Large intestine (tissue), 12 donors: ENCODE data around the gene SHISAL2B. TPM values are rescaled to one million over a fixed set of nuclear protein-coding genes. Genes with fewer than 3 reads are reported as not detected.
"Not testable (repeated sequence)": the region's sequence is repeated elsewhere in the genome, so short reads cannot be mapped to it uniquely, and the experiment has no call there.

Source experiments
- DNase-seq, 2 donors: peaks; one replicate each; pipeline versions ENCODE4 v3.0.0 to v3.0.0-alpha.2; 2013
- H3K27ac ChIP-seq: one replicate; pipeline ENCODE4 v1.5.1; 2013; ENCODE audit warnings: low read length
- H3K27me3 ChIP-seq: 2 replicates; pipeline ENCODE4 v1.6.1; 2013; ENCODE audit warnings: low read length; ENCODE audit not compliant: control insufficient read depth, insufficient read depth
- H3K36me3 ChIP-seq: 2 replicates; pipeline ENCODE4 v1.6.1; 2013; ENCODE audit warnings: low read length; ENCODE audit not compliant: control insufficient read depth, insufficient read depth
- H3K4me1 ChIP-seq: one replicate; pipeline ENCODE4 v1.6.1; 2013; ENCODE audit warnings: low read length; ENCODE audit not compliant: control insufficient read depth, insufficient read depth
- H3K4me3 ChIP-seq: one replicate; pipeline ENCODE4 v1.5.1; 2013; ENCODE audit warnings: low read length
- H3K9me3 ChIP-seq: one replicate; pipeline ENCODE4 v1.6.1; 2013; ENCODE audit warnings: mild to moderate bottlenecking, low read depth, low read length, moderate library complexity; ENCODE audit not compliant: control insufficient read depth
- WGBS: methylation state at CpG from one replicate; pipeline ENCODE4 v1.1.5; 2013; ENCODE audit warnings: low lambda C conversion rate; ENCODE audit not compliant: insufficient coverage; 5-methylcytosine and 5-hydroxymethylcytosine counted together
- long read RNA-seq, 11 donors: transcript quantifications; one replicate each; lab custom pipeline, GENCODE V29; 2026
- polyA plus RNA-seq: library from polyadenylated mRNA; unstranded; fragments of 120-200 nt; gene quantifications from one replicate; pipeline ENCODE4 v1.2.1, GENCODE V29; 2013

The SHISAL2B gene
- 0.06 TPM for polyA plus RNA-seq
- long read RNA-seq, donor 1 = 0 reads
- long read RNA-seq, donor 2 = 0 reads
- long read RNA-seq, donor 3 = 0 reads
- long read RNA-seq, donor 4 = 0 reads
- long read RNA-seq, donor 5 = 0 reads
- long read RNA-seq, donor 6 = 0 reads
- long read RNA-seq, donor 7 = 0 reads
- long read RNA-seq, donor 8 = 0 reads
- long read RNA-seq, donor 9 = 0 reads
- long read RNA-seq, donor 10 = 0 reads
- long read RNA-seq, donor 11, partial matches to known transcripts = 0 of 1 reads
- long read RNA-seq, donor 11, other reads (novel, unspliced or antisense) = 0 of 1 reads

DNA sequence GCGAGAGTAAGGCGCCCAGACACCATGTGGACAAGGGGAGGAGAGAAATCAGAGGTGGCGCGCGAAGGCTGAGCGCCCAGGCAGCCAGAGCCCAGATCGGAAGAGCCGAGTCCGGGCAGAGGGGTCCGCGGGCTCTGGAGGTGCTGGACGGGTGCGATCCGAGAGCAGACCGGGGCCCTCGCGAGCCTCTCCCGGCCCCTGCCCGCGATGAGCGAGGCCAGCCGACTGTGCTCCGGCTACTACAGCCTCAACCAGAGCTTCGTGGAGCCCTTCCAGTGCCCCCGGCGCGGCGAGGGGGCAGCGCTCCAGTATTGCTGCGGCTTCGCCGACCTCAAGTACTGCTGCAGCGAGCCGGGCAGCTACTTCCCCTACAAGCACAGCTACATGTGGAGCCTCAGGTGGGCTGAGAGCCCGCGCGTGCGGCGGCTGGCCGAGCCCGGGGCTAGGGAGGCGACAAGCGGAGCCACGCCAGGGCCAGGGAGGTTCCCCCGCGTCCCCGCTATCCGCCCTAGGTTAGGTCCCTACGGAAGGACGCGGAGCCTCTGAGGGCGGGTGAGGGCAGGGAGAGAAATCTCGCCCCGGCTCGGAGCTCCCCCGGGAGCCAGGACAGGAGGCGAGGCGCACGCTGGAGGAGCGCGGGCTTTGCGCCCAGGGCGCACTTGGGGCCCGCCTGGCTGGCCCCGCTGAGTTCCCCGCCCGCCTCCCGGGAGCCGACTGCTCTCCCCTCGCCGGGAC, at the start of gene SHISAL2B:
TSS of gene SHISAL2B (plus strand) at position 87 of the 735 bp plus-strand sequence. CDS start at position 208, 121 bp downstream.
- no CpG with 5 or more reads among the region's 71 CpGs for WGBS
- Histone ChIP-seq H3K9me3 (no peaks in the 10 kb centered on the region), H3K36me3 (no peaks in the 10 kb centered on the region), H3K4me3 (peak within 1 kb of the TSS; percentile 22), H3K4me1 (peaks cover 3% of the 10 kb centered on the region), H3K27me3 (peaks cover 47% of the 10 kb centered on the region), H3K27ac (no peak within 1 kb of the TSS)
- peak in 1 of 2 donors; percentile 37 for DNase-seq

DNA sequence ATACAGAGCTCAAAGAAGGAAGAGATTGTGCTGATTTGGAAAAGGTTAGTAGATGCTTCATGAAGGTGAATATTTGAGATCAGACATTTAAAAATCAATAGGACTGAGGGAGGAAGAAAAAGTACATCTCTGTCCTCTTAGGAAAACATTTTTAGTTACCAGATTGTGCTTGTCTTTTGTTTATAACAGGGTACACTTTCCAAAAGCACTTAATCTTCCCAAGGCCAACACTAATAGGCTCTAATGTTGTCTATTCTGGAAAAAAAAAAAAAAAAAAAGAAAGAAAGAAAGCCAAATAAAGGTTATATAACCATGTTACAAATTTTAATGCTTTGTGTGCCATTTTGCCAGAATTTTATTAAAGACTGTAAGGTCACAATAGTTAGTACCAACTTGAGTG, 45.5 kb upstream of the SHISAL2B start:
- Histone ChIP-seq H3K36me3 (no peaks in the 10 kb centered on the region), H3K27ac (no peak overlapping the region), H3K4me1 (no peaks in the 10 kb centered on the region), H3K9me3 (no peaks in the 10 kb centered on the region), H3K27me3 (no peaks in the 10 kb centered on the region), H3K4me3 (no peak overlapping the region)
- DNase-seq = no peak

DNA sequence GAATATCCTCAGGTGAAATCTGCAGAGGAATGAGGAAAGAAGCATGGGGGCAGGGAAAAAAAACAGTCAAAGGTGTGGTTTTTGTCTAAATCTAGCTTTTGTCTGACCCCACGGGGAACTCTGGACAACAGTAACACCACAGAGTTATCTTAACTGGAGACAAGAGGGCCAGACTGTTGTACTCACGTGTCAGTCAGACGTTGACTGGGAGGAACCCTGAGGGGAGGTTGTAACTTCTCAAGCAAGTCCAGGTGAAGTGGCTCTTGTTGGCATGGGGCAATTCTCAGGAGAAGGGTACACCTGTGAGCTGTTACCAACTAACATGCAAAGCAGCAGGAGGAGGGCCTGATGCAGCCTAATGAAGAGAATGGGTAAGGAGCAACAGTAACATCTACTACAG, 44.1 kb upstream of the SHISAL2B start:
- H3K36me3 ChIP-seq = no peaks in the 10 kb centered on the region
- no peaks in the 10 kb centered on the region for H3K9me3 ChIP-seq
- H3K27ac ChIP-seq = no peak overlapping the region
- no peak for DNase-seq
- no peak overlapping the region for H3K4me3 ChIP-seq
- no CpG with 5 or more reads among the region's 3 CpGs for WGBS
- H3K27me3 ChIP-seq = no peaks in the 10 kb centered on the region
- no peaks in the 10 kb centered on the region for H3K4me1 ChIP-seq

- no peaks in the 10 kb centered on the region for H3K27me3 ChIP-seq
- H3K4me3 ChIP-seq = no peak overlapping the region
- no peak overlapping the region for H3K27ac ChIP-seq
- H3K4me1 ChIP-seq = peaks cover 15% of the 10 kb centered on the region
- DNase-seq = no peak
- no peaks in the 10 kb centered on the region for H3K9me3 ChIP-seq
- no peaks in the 10 kb centered on the region for H3K36me3 ChIP-seq
- WGBS = no CpG with 5 or more reads among the region's 2 CpGs
Measured at GRCh38 chr5:64649512-64649911, 40.8 kb upstream of the SHISAL2B start.

- DNase-seq = peak; percentile 31 to 75
- H3K9me3 ChIP-seq = peaks cover 5% of the 10 kb centered on the region
- WGBS = 42% methylated on average over 2 of the region's 3 CpGs
- no peaks in the 10 kb centered on the region for H3K27me3 ChIP-seq
- no peaks in the 10 kb centered on the region for H3K36me3 ChIP-seq
- peaks cover 20% of the 10 kb centered on the region for H3K4me1 ChIP-seq
- H3K4me3 ChIP-seq = no peak overlapping the region
- peak overlapping the region; percentile 76 for H3K27ac ChIP-seq
Measured at GRCh38 chr5:64653766-64654560, 36.3 kb upstream of the SHISAL2B start.

DNA sequence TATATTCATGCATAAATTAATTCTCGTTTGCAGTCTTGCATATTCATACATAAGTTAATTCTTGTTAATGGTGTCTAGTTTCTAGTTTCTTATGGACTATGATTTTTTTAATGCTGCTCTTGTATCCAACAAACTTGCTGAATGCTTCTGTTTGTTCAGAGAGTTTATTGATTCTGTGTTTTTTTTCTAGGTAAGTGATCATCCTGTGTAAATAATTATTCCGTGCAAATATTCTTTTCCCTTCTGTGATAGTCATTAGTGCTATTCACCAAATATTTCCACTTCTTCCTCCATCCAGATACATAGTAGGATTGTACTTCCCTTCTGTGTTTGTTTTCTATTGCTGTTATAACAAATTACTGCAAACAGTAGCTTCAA, 35.8 kb upstream of the SHISAL2B start:
- 83% methylated on average over 1 of the region's 2 CpGs for WGBS
- H3K4me1 ChIP-seq = peaks cover 20% of the 10 kb centered on the region
- no peak overlapping the region for H3K4me3 ChIP-seq

DNA sequence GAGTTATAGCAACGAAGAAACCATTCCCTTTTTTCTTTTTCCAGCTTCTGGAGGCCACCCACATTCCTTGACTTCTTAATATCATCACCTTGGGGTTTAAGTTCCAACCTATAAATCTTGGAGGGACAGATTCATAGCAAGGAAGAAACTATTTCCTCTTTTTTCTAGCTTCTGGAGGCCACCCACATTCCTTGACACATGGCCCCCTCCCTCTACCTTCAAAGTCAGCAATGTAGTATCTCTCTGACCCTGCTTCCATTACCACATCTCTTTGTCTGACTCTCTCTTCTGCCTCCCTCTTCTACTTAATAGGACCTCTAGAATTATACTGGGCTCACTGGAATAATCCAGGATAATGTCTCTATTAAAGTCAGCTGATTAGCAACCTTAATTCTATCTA, 34.7 kb upstream of the SHISAL2B start:
- Histone ChIP-seq H3K9me3 (peaks cover 5% of the 10 kb centered on the region), H3K4me3 (no peak overlapping the region), H3K4me1 (peaks cover 20% of the 10 kb centered on the region), H3K27ac (no peak overlapping the region), H3K36me3 (no peaks in the 10 kb centered on the region), H3K27me3 (peaks cover under 1% of the 10 kb centered on the region)
- no CpG with 5 or more reads among the region's 1 CpG for WGBS
- DNase-seq = no peak

More for the DNA sequence above, 35.8 kb upstream of the SHISAL2B start:
- Histone ChIP-seq H3K36me3 (no peaks in the 10 kb centered on the region), H3K9me3 (peaks cover 5% of the 10 kb centered on the region), H3K27me3 (no peaks in the 10 kb centered on the region), H3K27ac (peak overlapping the region; percentile 76)
- DNase-seq = no peak

DNA sequence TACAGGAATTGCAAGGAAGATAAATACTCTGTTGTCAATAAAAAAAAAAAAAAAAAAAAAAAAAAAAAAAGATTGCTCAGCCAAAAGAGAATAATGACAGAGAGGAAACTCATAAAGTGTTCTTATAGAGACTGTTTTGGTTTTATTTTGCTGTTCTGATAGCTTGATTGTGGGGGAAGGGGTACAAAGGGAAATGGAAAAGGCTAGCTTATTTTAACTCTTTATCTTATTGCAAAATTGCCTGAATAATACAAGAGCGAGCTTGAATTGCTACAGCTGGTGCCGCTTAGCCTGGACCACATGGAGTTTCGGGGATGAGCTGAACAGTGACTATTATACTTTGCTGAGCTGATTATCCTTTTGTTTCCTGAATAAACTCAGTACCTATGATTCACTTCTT, 31.0 kb upstream of the SHISAL2B start:
- Histone ChIP-seq H3K27ac (no peak overlapping the region), H3K4me1 (peaks cover 7% of the 10 kb centered on the region), H3K27me3 (peaks cover 2% of the 10 kb centered on the region), H3K9me3 (peaks cover 5% of the 10 kb centered on the region), H3K36me3 (no peaks in the 10 kb centered on the region), H3K4me3 (no peak overlapping the region)
- 69% methylated on average over 2 of the region's 3 CpGs for WGBS
- DNase-seq = no peak

DNA sequence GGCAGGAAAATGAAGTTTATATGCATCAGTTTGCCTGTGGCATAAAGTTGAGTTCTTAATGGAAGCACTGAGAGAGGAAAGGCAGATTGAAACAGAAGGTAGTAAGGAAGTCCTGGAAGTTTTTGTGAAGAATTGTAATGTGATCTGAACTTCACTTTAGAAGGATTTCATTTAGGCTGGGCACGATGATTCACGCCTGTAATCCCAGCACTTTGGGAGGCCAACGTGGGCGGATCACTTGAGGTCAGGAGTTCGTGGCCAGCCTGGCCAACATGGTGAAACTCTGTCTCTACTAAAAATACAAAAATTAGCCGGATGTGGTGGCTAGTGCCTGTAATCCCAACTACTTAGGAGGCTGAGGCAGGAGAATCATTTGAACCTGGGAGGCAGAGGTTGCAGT, 27.1 kb upstream of the SHISAL2B start:
- H3K4me3 ChIP-seq, H3K27me3 ChIP-seq, H3K9me3 ChIP-seq, DNase-seq, H3K36me3 ChIP-seq, H3K27ac ChIP-seq: not testable (repeated sequence)
- no CpG with 5 or more reads among the region's 6 CpGs for WGBS
- H3K4me1 ChIP-seq = peaks cover 12% of the 10 kb centered on the region

DNA sequence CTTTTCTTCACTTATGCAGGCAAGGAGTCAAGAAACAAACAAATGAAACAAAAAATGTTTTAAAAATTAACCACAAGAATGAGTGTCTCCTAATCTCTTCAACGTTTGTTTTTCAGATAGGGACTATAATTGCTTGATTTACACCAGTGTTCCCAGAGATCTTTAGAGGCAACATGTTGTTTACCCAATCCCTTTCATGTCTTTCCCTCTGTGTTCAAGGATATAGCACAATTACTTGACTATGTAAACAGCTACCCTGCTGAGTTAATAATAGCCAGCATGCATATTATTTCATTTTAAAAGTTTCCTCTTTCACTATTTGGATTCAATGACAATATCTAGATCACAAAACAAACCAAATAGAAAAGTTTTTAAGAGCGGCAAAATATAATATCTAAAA, 25.1 kb upstream of the SHISAL2B start:
- H3K4me3 ChIP-seq = no peak overlapping the region
- H3K36me3 ChIP-seq = no peaks in the 10 kb centered on the region
- 50% methylated on average over 2 of the region's 2 CpGs for WGBS

More for the DNA sequence above, 25.1 kb upstream of the SHISAL2B start:
- no peak for DNase-seq
- peaks cover 2% of the 10 kb centered on the region for H3K27me3 ChIP-seq
- no peak overlapping the region for H3K27ac ChIP-seq
- no peaks in the 10 kb centered on the region for H3K9me3 ChIP-seq
- H3K4me1 ChIP-seq = peaks cover 12% of the 10 kb centered on the region
